Right kidney (tissue), 1 donor: ENCODE results near the gene KCND3.

Experiments
- DNase-seq: peaks from one replicate; pipeline ENCODE4 v3.0.0-alpha.2; 2016

Gene KCND3

GRCh38 chr1:111843177-111843576, 146.3 kb downstream of the KCND3 start:
- no peak for DNase-seq

DNA sequence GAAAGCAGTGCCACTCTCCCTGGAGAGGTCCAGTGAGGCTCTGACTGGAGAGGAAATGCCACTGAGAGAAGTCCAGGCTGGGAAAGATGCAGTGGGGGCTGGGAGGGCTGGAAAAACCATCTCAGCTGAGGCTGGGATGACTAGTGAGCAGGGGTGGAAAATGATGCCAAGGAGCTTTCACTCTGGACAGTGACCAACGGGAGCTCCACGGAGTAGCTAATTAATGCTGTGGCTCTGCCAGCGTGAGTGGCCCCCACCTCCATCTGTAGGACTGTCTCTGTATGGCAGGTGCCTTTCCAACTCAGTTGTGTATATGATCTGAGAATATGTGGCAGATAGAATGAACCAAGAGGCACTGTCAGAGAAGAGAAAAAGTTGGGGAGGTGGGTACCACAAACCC, 147.1 kb downstream of the KCND3 start:
- DNase-seq = no peak

- no peak for DNase-seq
Observed at GRCh38 chr1:111841746-111842145, 147.7 kb downstream of the KCND3 start.

DNA sequence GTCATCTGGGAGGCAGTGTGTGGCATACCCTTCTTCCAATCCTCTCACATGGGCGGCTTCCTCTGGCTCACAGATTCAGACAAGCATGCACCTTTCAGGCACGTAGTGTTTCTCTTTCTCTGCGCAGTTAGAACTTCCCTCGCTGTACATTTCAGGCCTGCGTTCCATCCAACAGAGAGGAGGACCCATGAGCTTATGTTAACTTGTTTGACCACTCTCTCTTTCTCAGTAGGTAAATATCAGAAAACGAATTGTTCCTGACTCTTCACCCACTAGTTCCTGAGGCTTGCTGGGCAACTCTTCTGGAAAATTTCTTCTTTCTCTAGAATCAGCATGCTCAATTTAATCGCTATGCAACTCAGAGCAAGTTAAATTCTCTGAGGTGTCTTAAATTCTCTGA, 148.3 kb downstream of the KCND3 start:
- no peak for DNase-seq

- DNase-seq = no peak
Observed at GRCh38 chr1:111837393-111837792, 152.1 kb downstream of the KCND3 start.

DNA sequence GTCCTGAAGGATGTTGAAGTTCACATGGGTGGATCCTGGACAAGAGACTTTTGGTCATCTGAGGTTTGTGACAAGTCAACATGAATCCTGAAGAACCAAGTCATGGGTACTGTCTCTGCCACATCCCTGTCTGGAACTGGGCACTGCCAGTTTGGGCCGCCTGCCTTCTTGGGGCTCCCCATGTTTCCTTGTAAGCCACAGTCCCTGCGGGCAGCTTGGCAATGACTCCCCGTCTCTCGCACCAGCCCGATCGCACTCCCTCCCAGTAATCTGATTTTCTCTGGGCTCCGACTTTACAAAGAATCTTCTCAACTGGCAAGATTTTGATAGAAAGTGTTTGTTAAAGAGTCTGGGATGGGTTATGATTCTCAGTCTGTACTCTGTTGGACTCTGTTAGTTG, 153.4 kb downstream of the KCND3 start:
- no peak for DNase-seq

GRCh38 chr1:111835514-111835913, 154.0 kb downstream of the KCND3 start:
- DNase-seq = no peak

- DNase-seq = no peak
Observed at GRCh38 chr1:111834956-111835355, 154.5 kb downstream of the KCND3 start.

- DNase-seq = no peak
Observed at GRCh38 chr1:111833334-111833733, 156.1 kb downstream of the KCND3 start.

GRCh38 chr1:111832521-111833155, 156.8 kb downstream of the KCND3 start:
- no peak for DNase-seq

GRCh38 chr1:111831153-111831552, 158.3 kb downstream of the KCND3 start:
- DNase-seq = no peak

DNA sequence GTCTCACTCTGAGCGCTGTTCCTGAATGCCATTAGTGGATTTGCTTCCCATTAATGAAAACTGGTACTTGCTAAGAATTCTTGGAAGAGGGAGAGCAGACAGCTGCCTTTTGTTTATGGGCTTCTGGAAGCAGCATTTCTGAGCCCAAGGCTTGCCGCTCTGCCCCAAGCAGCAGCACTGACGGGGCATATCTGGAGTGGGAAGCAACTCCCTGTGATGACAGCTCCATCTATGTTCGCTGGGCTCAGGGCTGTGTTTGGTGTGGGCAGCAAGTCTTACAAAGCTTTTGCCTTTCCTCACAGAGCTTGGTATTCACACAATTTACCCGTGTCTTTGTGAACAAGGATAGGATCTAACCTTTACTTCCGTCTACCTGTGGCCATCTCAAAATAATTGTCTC, 161.5 kb downstream of the KCND3 start:
- no peak for DNase-seq

- no peak for DNase-seq
Observed at GRCh38 chr1:111826278-111826677, 163.2 kb downstream of the KCND3 start.

GRCh38 chr1:111825217-111825616, 164.3 kb downstream of the KCND3 start:
- DNase-seq = no peak

DNA sequence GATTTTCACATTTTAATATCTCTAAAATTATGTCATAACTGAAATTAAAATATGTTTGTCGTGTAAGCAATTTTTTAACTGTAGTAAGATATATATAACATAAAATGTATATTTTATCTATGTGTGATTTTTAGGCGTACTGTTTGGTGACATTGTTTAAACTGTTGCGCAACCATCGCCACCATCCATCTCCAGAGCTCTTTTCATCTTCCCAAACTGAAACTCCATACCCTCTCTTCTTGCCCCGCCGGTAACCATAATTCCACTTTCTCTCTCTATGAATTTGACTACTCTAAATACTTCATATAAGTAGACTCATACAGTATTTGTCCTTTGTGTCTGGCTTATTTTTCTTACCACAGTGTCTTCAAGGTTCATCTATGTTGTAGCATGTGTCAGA, 167.3 kb downstream of the KCND3 start:
- no peak for DNase-seq

GRCh38 chr1:111821121-111821745, 168.2 kb downstream of the KCND3 start:
- DNase-seq = no peak

DNA sequence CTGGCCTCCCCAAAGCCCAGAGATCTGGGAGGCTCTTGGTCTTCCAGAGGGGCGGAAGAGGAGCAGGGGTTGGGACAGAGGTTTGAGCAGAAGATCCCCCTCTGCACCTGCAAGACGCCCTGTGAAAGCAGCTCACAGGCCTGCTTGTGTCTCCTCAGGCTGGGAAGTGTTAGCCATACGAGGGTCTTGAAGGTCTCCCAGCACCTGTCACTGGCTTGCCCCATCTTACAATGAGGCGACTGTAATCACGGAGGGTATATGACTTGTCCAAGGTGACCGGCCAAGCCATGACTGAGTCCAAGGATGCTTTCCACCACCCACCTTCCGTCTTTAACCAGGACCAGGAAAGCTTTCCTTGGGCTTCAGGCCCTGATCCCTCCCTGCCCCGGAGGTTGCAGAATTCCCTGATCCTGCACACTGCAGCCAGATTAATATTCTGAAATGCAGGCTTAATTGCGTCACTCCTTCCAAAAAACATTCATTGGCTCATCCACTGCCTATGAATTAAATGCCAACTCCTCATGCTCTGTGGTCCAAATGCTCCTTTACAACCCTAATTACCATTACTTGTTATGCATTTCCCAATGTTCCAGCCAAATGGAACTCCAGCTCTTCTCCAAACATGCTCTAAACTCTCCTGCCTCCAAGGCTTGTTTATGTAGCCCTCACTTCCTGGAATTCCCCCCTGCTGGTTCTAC, 169.8 kb downstream of the KCND3 start:
- no peak for DNase-seq

DNA sequence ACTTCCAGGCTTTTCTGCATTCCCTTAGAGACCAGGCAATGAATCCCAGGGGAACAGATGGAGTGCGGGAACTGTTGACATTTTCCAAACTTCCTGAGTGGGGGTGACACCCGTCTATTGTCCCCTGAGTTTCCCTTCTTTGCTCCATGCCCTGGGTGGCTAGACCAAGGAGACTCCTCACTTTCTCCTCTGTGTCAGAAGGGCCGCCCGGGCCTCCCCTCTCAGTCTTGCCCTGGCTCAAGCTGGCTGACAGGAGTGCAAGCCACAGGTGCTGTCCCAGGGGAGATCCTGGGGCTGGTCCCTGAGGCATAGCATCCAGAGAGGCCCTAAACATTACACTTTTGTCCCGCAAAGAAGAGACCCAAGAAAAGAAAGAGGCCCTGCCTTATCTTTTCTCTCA, 170.9 kb downstream of the KCND3 start:
- no peak for DNase-seq

- no peak for DNase-seq
Observed at GRCh38 chr1:111818081-111818480, 171.4 kb downstream of the KCND3 start.

DNA sequence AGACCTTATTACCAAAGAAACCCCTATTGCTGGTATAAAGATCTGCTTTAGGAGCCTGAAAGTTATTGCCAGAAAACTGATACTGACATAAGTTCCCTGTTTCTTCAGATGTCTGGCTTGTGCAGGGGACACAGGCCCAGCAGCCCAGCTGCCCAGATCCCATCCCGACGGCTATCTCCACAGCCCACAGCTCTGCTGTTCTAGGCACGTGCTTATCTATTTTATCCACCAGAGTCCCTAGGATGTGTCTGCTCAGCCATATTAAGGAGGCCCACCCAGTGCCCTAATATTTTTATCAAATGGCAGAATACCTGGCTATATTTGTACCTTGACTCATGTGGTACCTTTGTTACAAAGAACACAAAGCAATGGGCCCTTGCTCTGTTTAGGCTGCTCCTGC, 174.8 kb downstream of the KCND3 start:
- DNase-seq = no peak

GRCh38 chr1:111814305-111814628, 175.2 kb downstream of the KCND3 start:
- no peak for DNase-seq

DNA sequence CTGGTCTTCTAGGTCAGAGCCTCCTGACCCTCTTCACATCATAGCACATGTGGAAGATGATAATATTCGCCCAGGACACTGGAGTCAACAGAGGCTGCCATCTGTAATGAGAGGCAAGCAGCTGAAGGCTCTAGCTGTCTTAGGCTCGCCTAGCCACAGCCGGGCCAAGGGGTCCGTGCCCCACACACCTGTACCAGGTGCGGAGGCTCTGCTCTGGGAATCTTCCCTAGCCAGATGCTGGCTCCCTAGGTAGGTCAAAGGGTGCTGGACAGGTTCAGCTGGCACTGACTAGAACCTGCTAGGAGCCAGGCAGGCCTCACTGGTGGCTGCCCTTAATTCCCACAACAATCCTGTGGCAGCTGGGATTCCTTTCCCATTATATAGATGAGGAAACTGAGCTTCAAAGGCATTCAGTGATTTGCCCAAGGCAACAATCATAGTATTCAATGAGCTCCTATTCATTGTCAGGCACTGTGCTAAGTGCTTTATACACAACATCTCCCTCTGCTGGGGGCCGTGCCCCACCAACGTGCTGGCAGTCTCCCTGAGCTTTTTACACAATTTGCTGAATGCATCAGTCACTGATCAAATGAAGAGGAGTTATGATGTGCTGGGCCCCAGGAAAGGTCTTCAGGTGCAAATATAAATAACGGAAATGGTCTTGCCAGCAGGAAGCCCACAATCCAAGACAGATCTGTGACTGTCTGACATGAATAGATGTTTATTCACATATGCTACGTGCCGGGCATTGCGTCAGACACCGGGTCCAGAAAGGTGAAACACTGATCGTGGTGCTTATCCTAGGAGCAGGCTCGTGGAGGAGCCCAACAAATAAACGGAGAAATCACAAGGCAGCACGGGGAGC, 175.8 kb downstream of the KCND3 start:
- DNase-seq = no peak

- DNase-seq = no peak
Observed at GRCh38 chr1:111812306-111812705, 177.2 kb downstream of the KCND3 start.
